ENCODE data around the gene TBCE.

TBCE gene

GRCh38 chr1:235411489-235412486 is 44.6 kb downstream of the TBCE start:
- DNase-seq = no peak

GRCh38 chr1:235415008-235415904 is 48.0 kb downstream of the TBCE start:
- peak; percentile 65 for DNase-seq

- no peak for DNase-seq
Measured at GRCh38 chr1:235416662-235417049, 49.4 kb downstream of the TBCE start.

- peak; percentile 61 for DNase-seq
Measured at GRCh38 chr1:235417086-235417697, 50.0 kb downstream of the TBCE start.

- no peak for DNase-seq
Measured at GRCh38 chr1:235421751-235422150, 54.5 kb downstream of the TBCE start.

- DNase-seq = no peak
Measured at GRCh38 chr1:235423214-235423652, 56.0 kb downstream of the TBCE start.

- DNase-seq = no peak
Measured at GRCh38 chr1:235424092-235424491, 56.9 kb downstream of the TBCE start.

GRCh38 chr1:235425357-235425756 is 58.1 kb downstream of the TBCE start:
- no peak for DNase-seq

GRCh38 chr1:235426143-235426542 is 58.9 kb downstream of the TBCE start:
- no peak for DNase-seq

- DNase-seq = no peak
Measured at GRCh38 chr1:235426680-235427079, 59.5 kb downstream of the TBCE start.

GRCh38 chr1:235427447-235427846 is 60.2 kb downstream of the TBCE start:
- no peak for DNase-seq

- DNase-seq = no peak
Measured at GRCh38 chr1:235429143-235429542, 61.9 kb downstream of the TBCE start.

- no peak for DNase-seq
Measured at GRCh38 chr1:235430991-235431390, 63.8 kb downstream of the TBCE start.

GRCh38 chr1:235434001-235434400 is 66.8 kb downstream of the TBCE start:
- no peak for DNase-seq

GRCh38 chr1:235441159-235441685 is 74.0 kb downstream of the TBCE start:
- DNase-seq = no peak

- DNase-seq = no peak
Measured at GRCh38 chr1:235442788-235443429, 75.7 kb downstream of the TBCE start.

- DNase-seq = no peak
Measured at GRCh38 chr1:235448616-235449015, 81.4 kb downstream of the TBCE start.

GRCh38 chr1:235450433-235450832 is 83.2 kb downstream of the TBCE start:
- no peak for DNase-seq

GRCh38 chr1:235450886-235451483 is 83.8 kb downstream of the TBCE start:
- no peak for DNase-seq

- no peak for DNase-seq
Measured at GRCh38 chr1:235454021-235454420, 86.8 kb downstream of the TBCE start.

GRCh38 chr1:235455097-235455496 is 87.9 kb downstream of the TBCE start:
- no peak for DNase-seq

- peak; percentile 82 for DNase-seq
Measured at GRCh38 chr1:235455823-235456222, 88.6 kb downstream of the TBCE start.

Measured in NCI-H1694 treated with DMSO at 0.1 percent for 48 hours (cell line).